Activated T-cell treated with anti-CD3 and anti-CD28 coated beads, Interleukin-2, amount 50 U/mL, for 48 hours (primary cell): ENCODE results near the gene SCN1B.

Experiments used
- DNase-seq, 2 experiments: peaks; one replicate each; pipeline ENCODE4 v3.0.0-alpha.2; 2020

The SCN1B gene

GRCh38 chr19:35056513-35057063 lies 26.3 kb downstream of the SCN1B start:
- no peak for DNase-seq

- no peak for DNase-seq
Measured at GRCh38 chr19:35058370-35058769, 28.1 kb downstream of the SCN1B start.

DNA sequence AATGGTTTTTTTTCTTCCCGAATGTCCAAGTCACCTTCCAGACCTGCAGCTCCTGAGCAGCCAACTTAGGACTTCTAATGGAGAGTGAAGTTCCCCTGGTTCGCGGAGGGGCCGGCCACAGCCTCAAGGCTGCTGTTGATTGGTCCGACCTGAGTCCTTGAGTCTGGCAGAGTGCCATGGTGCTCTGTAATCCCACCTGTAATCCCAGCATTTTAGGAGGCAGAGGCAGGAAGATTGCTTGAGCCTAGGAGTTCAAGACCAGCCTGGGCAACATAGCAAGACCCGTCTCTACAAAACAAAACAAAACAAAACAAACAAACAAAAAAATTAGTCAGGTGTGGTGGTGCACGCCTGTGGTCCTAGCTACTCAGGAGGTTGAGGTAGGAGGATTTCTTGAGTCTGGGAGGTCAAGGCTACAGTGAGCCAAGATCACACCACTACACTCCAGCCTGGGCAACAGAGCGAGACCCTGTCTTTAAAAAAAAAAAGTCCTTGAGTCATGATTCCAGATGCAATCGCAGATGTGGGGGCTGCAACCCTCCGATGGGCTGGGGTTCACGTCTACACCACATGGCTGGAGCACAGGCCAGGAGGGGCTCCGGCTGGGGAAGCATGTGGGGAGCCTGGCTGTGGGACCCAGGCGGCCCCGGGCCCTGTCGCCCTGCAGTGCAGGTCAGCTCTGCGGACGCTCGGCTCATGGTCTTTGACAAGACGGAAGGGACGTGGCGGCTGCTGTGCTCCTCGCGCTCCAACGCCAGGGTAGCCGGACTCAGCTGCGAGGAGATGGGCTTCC lies 28.9 kb downstream of the SCN1B start:
- no peak for DNase-seq

DNA sequence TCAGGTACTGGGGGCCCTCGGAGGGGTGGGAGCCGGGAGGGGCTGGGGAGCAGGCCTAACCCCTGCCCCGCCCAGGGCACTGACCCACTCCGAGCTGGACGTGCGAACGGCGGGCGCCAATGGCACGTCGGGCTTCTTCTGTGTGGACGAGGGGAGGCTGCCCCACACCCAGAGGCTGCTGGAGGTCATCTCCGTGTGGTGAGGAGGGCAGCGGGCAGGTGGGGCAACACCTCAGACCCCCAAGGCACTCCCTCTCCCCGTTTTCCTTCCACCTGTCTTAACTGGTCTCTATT lies 29.5 kb downstream of the SCN1B start:
- DNase-seq, result no peak

GRCh38 chr19:35060160-35060855 lies 30.0 kb downstream of the SCN1B start:
- DNase-seq, result no peak

DNA sequence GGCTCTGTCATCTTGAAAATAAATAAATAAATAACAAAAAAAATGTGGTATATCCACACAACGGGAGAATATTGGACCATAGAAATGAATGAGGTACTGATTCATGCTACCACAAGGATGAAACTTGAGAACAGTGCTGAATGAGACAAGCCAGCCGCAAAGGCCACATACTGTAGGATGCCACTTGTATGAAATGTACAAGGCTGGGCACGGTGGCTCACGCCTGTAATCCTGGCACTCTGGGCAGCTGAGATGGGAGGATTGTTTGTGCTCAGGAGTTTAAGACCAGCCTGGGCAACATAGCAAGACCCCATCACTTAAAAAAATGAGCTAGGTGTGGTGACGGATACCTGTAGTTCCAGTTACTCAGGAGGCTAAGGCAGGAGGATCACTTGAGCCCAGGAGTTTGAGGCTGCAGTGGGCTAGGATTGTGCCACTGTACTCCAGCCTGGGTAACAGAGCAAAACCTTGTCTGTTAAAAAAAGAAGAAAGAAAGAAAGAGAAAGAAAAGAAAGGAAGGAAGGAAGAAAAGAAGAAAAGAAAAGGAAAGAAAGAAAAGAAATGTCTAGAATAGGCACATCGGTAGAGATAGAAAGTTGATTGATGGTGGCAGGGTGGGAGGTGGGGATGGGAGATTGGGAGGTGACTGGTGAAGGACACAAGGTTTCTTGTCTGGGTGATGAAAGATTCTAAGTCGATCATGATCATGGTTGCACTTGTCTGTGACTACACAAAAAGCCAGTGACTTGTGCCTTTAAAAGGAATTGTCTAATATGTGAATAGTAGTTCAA lies 31.5 kb downstream of the SCN1B start:
- no peak for DNase-seq

GRCh38 chr19:35062942-35063341 lies 32.7 kb downstream of the SCN1B start:
- no peak for DNase-seq

DNA sequence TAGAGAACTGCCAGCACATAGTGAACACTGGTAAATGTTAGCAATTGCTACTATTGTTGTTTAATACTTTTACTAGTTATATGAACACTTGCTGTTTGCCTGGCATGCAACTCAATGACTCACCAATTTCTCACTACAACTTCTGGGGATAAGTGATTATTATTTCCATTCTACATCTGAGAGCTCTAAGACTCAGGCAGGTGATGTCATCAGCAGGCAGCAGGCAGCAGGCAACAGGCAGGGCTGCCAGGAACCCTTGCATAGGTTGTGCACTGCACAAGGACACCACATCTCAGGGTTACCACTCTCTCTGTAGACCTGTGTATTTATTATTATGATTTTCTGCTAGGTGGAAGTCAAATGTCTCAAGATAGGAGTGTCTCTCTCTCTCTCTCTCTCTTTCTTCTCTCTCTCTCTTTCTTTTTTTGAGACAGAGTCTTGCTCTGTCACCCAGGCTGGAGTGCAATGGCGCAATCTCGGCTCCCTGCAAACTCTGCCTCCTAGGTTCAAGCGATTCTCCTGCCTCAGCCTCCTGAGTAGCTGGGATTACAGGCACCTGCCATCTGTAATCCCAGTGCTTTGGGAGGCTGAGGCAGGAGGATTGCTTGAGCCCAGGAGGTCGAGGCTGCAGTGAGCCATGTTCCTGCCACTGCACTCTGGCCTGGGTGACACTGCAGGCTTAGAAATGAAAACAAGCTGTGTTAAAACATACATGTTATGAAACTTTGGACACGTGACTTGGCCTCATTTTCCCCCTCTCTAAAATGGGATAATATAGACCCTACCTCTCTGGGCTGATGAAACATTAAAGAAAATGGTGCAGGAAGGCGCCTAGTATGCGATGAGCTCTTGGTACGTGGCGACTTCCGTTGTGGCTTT lies 33.9 kb downstream of the SCN1B start:
- DNase-seq, result peak in 1 of 2 experiments; percentile 52

GRCh38 chr19:35065574-35065973 lies 35.3 kb downstream of the SCN1B start:
- DNase-seq, result no peak

GRCh38 chr19:35066121-35066520 lies 35.9 kb downstream of the SCN1B start:
- no peak for DNase-seq

- DNase-seq, result peak; percentile 96 to 97
Measured at GRCh38 chr19:35066691-35067563, 36.7 kb downstream of the SCN1B start.

GRCh38 chr19:35068941-35069634 lies 38.8 kb downstream of the SCN1B start:
- DNase-seq, result no peak

DNA sequence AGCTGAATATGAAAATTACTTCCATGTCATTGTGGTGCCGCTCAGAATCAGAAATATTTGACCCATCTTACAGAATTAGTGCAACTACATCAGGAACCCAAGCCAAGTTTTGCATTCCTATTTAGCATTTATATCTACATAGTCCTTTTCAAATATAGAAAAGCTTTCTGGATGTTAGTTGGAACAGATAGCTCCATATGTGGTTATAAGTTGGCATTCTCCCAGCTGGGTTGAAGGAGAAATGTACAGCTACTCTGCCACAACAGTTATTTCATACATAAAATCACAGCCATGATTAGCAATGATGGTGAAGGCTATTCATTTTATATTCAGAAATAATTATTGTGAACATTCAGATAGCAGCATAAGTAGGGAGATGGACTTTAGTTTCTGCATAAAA lies 39.4 kb downstream of the SCN1B start:
- DNase-seq, result no peak

DNA sequence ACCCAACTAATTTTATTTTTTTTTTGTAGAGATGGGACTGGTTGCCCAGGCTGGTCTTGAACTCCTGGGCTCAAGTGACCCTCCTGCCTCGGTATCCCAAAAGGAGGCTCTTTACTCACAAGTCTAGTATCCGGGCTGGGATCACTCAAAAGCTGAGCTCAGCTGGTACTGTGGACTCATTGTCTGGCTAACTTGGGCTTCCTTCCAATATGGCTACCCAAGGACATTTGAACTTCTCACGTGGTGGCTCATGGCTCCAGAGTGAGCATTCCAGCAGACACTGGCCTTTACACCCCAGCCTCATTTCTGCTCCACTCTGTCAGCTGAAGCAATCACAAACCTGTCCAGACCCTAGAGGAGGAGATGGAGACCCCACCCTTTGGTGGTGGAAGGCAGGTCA lies 40.2 kb downstream of the SCN1B start:
- no peak for DNase-seq

GRCh38 chr19:35073516-35073915 lies 43.2 kb downstream of the SCN1B start:
- DNase-seq, result no peak

DNA sequence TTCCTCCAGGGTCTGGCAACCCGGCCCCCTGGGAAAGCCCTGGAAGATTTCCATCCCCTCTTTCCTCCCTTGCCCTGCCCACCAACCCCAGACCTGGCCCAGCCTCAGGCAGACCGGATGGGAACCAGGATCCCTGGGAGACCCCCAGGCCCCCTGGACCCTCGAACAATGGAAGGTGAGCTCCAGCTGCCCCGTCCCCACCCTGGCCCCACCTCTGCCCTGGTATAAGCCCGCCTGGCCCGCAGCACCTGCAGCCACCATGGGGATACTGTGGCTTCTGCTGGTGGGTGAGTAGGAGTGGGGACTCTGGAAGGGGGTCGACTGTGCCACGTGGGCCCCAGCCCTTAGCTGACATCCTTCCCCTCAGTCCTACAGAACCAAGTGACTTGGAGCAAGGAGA lies 43.7 kb downstream of the SCN1B start:
- DNase-seq, result no peak

DNA sequence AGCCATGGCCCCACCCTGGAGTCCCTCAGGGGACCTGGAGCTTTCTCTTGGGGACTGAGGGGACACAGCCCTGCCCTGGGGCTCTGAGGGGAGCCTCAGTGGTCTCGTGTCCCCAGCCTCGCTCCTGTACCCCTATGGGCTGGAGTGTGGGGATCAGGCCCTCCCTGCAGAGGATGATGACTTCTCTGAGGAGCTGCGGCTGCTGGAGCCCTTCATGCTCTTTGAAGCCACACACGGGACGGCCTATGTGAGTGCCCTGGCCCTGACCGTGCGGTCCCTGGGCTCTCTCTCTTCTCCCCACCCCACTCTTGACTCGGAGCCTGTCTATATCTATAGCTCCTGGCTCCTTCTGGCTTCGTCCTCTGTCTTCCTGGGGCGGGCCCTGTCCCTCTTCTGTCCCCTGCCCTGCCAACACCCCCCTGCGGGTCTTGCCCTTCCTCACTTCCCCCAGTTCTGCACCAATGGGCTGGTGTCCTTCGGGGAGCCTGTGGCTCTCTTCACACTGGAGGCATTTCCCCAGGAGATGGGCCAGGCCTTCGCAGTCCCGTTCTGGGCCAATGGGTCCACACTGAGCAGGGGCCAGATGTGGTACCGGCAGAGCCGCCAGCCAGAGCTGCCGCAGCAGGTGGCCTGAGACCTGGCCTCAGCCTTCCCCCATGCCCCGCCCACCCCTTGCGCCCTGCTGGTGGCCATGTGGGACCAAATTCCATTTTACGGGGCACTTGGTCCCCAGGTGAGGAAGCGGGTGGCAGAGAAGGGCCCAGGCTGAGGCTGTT lies 44.3 kb downstream of the SCN1B start:
- no peak for DNase-seq

GRCh38 chr19:35075202-35076025 lies 45.1 kb downstream of the SCN1B start:
- no peak for DNase-seq

GRCh38 chr19:35076026-35076370 lies 45.7 kb downstream of the SCN1B start:
- DNase-seq, result no peak
